COLO668 (cell line): Measurements from ENCODE around the gene CHN2.
A peak's percentile ranks its signal among the peaks of the same experiment; 100 is the strongest.
"Not testable (repeated sequence)": the region's sequence is repeated elsewhere in the genome, so short reads cannot be mapped to it uniquely, and the experiment has no call there.

Experiments
- DNase-seq: peaks from one replicate; lab custom pipeline; 2025; ENCODE audit not compliant: unreplicated experiment; lab: John Stamatoyannopoulos, UW

Gene CHN2

DNA sequence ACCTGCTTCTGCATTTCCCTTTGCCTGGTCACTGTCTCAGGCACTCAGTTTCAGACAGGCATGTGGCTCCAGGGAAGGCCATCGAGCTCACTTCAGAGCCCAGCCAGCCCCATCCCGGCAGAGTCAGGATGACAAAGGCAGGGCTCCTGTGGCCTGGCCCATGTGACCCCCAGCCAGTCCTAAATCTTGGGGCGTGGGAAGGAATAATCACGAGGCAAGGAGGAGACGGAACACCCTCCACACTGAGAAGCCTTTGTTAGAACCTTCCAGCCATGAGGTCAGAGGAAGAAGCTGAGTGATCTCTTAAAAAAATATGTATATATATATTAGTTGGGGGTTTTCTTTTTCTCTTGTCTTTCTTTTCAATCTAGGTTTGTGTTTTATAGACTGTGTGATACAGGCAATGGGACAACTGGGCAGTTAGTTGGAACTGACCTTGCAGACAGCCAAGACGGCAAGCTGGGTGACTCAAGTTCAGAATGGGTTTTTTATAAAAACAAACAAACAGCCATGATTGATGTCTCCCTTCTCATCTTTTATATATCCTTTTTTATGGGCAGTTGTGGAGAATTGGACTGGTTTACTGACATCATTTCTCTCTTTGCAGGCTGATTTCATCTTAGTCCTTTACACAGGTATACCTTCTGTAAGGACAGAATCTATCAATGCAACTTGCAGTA, 60.8 kb downstream of the CHN2 start:
- DNase-seq: no peak

DNA sequence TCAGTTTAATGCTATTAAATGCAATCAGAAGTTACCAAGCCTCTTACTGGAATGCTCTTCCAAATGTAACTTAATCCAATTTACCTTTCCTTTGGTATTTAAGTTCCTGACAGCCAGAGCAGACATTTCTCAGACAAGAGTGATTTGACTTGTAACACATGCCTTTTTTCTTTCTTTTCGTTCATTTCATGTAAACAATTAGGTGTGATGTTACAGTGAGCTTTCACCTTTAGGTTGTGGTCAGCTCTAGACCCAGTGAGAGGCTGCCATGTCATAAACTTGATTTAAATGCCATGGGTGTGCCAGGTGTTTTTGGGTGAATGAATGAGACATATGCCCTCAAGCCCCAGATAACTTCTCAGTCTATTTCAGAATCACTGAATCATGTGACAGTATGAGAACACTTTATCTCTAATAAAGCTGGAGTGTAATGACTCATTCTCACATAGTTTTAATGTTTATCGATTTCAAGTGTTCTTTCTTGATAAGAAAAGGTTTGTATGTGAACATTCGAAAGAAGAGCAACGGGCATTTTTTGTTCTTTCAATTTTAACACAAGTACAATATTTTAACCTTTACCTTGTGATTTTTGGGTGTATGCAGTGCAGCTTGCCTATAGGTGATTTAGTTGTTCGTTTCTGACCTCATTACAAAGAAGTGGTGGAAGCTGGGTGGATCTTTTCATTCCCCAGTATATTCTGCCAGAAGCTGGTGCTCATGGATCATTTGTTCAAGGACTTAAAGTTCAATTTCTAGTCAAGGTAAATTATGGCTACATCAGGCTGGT, 61.5 kb downstream of the CHN2 start:
- peak; percentile 48 for DNase-seq

- DNase-seq: no peak
Observed at GRCh38 chr7:29256693-29257002, 62.1 kb downstream of the CHN2 start.

GRCh38 chr7:29258951-29259350, 64.4 kb downstream of the CHN2 start:
- no peak for DNase-seq

DNA sequence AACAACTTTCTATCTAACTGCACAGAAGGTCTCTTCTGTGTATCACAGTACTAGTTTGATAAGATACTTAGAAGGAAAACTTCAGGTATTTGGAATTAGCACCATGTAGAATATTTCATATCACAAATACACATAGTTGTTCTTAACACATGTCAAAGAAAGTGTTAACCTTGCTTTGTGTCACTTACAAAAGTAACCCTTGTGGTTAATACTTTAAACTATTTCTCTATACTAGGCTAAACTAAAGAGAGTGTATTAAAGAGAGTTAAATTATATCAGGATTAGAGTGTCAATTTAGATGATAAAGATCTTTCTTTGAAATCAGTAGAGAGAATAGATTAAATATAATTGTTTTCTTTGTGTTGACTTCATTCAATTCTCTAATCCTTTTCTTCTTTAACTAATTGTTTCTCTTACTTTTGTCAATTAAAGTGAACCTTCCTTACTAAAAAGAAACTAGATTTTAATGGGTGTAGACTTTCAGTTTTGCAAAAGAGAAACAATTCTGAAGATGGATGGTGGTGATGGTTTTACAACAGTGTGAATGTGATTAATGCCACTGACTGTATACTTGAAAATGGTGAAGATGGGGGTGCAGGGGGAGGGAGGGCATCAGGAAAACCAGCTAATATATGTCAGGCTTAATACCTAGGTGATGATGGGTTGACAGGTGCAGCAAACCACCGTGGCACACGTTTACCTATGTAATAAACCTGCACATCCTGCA, 67.8 kb downstream of the CHN2 start:
- no peak for DNase-seq

GRCh38 chr7:29263601-29264207, 69.1 kb downstream of the CHN2 start:
- DNase-seq: not testable (repeated sequence)

DNA sequence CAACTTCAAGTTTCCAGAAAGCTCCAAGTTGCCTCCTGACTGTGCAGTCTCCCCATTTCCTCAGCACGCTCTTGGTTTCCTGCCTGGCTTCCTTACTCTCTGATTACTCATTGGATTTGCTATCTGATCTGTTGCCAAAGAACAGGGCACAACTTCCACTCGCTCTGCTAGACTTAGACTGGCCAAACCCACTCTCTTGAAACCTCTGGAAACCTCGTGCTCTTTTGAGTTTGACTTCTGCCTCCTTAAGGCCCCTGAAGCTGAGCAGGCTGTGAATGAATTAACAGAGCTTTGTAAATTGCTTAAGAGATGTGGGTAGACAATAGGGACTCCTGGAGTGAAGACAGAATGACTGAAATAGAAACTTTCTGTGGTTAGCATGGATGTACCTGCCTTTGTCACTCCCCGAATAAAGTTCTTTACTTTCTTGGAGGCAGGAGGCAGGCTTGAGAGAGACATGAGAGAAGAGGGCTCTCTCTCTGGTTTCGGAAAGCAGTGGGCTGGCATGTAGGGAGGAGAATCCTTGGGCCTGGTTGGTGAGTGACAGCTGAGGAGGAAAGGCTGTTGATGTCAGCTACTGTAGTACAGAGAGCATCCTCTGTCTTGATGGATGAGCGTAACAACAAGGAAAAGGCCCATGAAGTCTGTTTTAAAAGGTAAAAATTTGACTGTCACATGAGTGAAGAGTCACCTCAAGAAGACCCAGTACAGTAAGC, 70.8 kb downstream of the CHN2 start:
- no peak for DNase-seq

- no peak for DNase-seq
Observed at GRCh38 chr7:29269935-29270334, 75.4 kb downstream of the CHN2 start.

- no peak for DNase-seq
Observed at GRCh38 chr7:29270594-29271318, 76.2 kb downstream of the CHN2 start.

DNA sequence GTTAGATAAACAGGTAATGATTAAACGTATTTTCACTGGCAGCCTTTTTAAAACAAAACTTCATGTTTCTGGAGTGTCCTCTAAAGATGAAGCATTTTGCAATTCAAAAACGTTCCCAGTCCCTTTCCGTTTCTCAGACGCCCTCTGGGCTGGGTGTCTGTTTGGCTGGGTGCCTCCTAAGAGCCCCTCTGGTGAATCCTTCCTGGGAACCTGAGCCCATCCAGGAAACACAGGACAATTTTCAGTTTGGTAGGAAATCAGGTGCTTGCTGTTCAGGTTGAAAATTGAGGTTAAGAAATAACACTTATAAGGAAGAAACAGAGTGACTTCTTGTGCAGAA, 76.7 kb downstream of the CHN2 start:
- no peak for DNase-seq

GRCh38 chr7:29272057-29272456, 77.5 kb downstream of the CHN2 start:
- no peak for DNase-seq

GRCh38 chr7:29274146-29275017, 79.8 kb downstream of the CHN2 start:
- no peak for DNase-seq

GRCh38 chr7:29275018-29275318, 80.4 kb downstream of the CHN2 start:
- no peak for DNase-seq

GRCh38 chr7:29275493-29275892, 80.9 kb downstream of the CHN2 start:
- no peak for DNase-seq

GRCh38 chr7:29276199-29276598, 81.6 kb downstream of the CHN2 start:
- DNase-seq: no peak

DNA sequence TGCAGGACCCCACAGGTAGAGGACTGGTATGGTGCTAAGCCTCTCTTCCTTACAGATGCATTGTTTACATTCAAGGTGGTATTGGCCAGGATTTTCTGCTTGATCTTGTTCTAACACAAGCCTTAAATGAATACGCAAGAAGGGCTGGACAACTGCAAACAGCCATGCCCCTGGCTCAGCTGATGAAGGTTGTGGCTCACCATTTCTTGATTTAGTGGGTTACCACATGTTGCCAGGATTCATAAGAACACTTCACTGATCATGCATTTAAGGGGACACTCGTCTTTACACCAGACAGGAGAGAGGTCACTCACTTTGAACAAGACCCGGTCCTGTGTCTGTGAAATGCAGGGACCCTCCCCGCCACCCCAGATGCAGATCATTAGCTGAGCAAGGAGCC, 82.2 kb downstream of the CHN2 start:
- no peak for DNase-seq

DNA sequence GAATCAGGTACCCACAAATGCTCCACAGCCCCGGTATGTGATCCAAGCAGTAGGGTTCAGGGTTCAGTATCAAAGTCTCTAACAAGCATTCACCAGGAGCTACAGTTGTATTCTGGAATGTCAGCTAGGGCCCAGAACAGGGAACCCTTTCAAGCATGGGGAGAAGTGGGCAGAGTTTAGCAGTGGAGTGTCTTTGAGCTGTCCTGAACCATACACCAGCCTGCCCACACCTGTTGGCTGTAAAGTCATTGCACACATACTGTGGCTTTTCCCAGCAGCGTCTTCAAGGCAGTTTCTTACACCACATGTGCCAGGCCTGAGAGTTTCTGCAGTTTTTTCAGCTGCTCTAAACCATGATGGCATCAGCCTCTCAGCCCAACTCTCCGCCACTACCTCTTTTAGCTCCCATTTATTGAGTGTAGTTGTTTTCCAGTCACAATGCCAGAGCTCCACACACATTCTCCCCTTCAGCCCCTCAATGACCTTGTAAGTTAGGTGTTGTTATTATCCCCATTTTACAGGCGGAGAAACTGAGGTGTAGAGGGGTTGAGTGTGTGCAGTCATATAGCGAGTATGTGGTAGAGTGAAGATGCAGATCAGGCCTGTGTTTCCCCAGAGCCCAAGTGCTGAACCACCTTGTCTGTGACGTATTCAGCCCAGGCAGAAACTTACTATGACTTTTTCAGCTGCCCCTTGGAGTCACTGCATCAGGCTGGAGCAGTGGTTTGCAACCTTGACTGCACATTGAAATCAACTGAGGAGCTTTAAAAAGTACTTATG, 83.1 kb downstream of the CHN2 start:
- no peak for DNase-seq

- DNase-seq: peak; percentile 55
Observed at GRCh38 chr7:29278337-29279069, 83.9 kb downstream of the CHN2 start.
